Keratinocyte (primary cell): ENCODE data around the gene ARHGAP22. TPM values are rescaled to one million over a fixed set of nuclear protein-coding genes. Genes with fewer than 3 reads are reported as not detected.

Experiments used
- DNase-seq: peaks from one replicate; pipeline ENCODE4 v3.0.0-alpha.2; 2011; ENCODE audit warnings: low read depth, missing footprints, low spot score
- FAIRE-seq: peaks from 2 replicates; lab custom pipeline; 2011; peaks lifted over from hg19 to GRCh38; lab: Jason Lieb, UNC
- H2AFZ ChIP-seq: 2 replicates; pipeline ENCODE4 v1.6.0; 2012; ENCODE audit warnings: low read length, control low read depth, inconsistent platforms; ENCODE audit not compliant: control insufficient read depth
- H3K27ac ChIP-seq: 2 replicates; pipeline ENCODE4 v1.5.1; 2011; ENCODE audit warnings: low read length; ENCODE audit not compliant: control insufficient read depth, insufficient read depth
- H3K27me3 ChIP-seq: 3 replicates; pipeline ENCODE4 v1.6.0; 2011; ENCODE audit warnings: low read length; ENCODE audit not compliant: control insufficient read depth, insufficient read depth; ENCODE audit errors: extremely low read depth
- H3K36me3 ChIP-seq, 2 experiments: 2 replicates in 1 of 2; 3 replicates in 1 of 2; pipeline ENCODE4 v1.5.1; 2011; ENCODE audit warnings: low read length in 2 of 2, mild to moderate bottlenecking in 1 of 2; ENCODE audit not compliant: control insufficient read depth in 2 of 2, insufficient read depth in 2 of 2; ENCODE audit errors: extremely low read depth in 1 of 2
- H3K4me1 ChIP-seq: 3 replicates; pipeline ENCODE4 v1.5.1; 2011; ENCODE audit warnings: low read length; ENCODE audit not compliant: control insufficient read depth, insufficient read depth; ENCODE audit errors: extremely low read depth
- H3K4me2 ChIP-seq: 3 replicates; pipeline ENCODE4 v1.6.0; 2011; ENCODE audit warnings: low read depth, low read length; ENCODE audit not compliant: control insufficient read depth, insufficient read depth; ENCODE audit errors: extremely low read depth
- H3K4me3 ChIP-seq, 3 experiments: fragments of 200-600 bp in 1 of 3; sonication (generic) in 1 of 3; 2 replicates in 2 of 3; 3 replicates in 1 of 3; pipeline ENCODE4 v1.5.1; 2011 to 2016; ENCODE audit warnings: low read length in 3 of 3, mild to moderate bottlenecking in 3 of 3, control low read depth in 2 of 3, inconsistent platforms in 1 of 3, low read depth in 1 of 3, mixed read lengths in 1 of 3, mixed run types in 1 of 3, moderate library complexity in 1 of 3; ENCODE audit not compliant: control insufficient read depth in 2 of 3, insufficient read depth in 2 of 3; ENCODE audit errors: extremely low read depth in 1 of 3
- H3K79me2 ChIP-seq: 2 replicates; pipeline ENCODE4 v1.6.0; 2012; ENCODE audit warnings: low read length; ENCODE audit not compliant: control insufficient read depth, insufficient read depth
- H3K9ac ChIP-seq: 3 replicates; pipeline ENCODE4 v1.6.0; 2011; ENCODE audit warnings: low read length; ENCODE audit not compliant: control insufficient read depth, insufficient read depth; ENCODE audit errors: extremely low read depth
- H3K9me1 ChIP-seq: 3 replicates; pipeline ENCODE4 v1.6.0; 2011; ENCODE audit warnings: low read length; ENCODE audit not compliant: control insufficient read depth, insufficient read depth; ENCODE audit errors: extremely low read depth
- H3K9me3 ChIP-seq: 2 replicates; pipeline ENCODE4 v1.5.1; 2012; ENCODE audit warnings: low read depth, low read length; ENCODE audit not compliant: control insufficient read depth
- H4K20me1 ChIP-seq: 3 replicates; pipeline ENCODE4 v1.6.0; 2011; ENCODE audit warnings: low read length; ENCODE audit not compliant: control insufficient read depth, insufficient read depth; ENCODE audit errors: extremely low read depth
- CTCF ChIP-seq, 3 experiments: IDR thresholded peaks in 1 of 3; conservative IDR thresholded peaks in 1 of 3; optimal IDR thresholded peaks in 1 of 3; 2 replicates in 2 of 3; 3 replicates in 1 of 3; pipeline versions ENCODE3 to v1.5.1; 2011; ENCODE audit warnings: low read length in 3 of 3, mild to moderate bottlenecking in 3 of 3, moderate library complexity in 2 of 3, control low read depth in 1 of 3, inconsistent platforms in 1 of 3; ENCODE audit not compliant: insufficient read depth in 2 of 3; ENCODE audit errors: extremely low read depth in 1 of 3
- EZH2 ChIP-seq: IDR thresholded peaks from one replicate; pipeline ENCODE4 v1.6.1; 2012; ENCODE audit warnings: inconsistent platforms, mild to moderate bottlenecking, low read length, moderate library complexity
- dilution Hi-C: fragments of 300-500 bp; cut with MboI; formaldehyde crosslinking; loops from one replicate; pipeline ENCODE4 v1.7.0; 2020; ENCODE audit warnings: low sequenced_read_pairs; ENCODE audit not compliant: extremely low pct_ligation_motif_present
- polyA plus RNA-seq, 5 experiments: library from polyadenylated mRNA; depleted of rRNA in 3 of 5; stranded (reverse) in 3 of 5; stranded (forward) in 1 of 5; unstranded in 1 of 5; fragments of >200 nt; gene quantifications; 1 replicate in 1 of 5; 2 replicates in 3 of 5; 3 replicates in 1 of 5; pipeline versions ENCODE4 v1.2.1 to v1.2.3, GENCODE V29; 2011 to 2012; ENCODE audit warnings: missing spikeins in 2 of 5, low read depth in 1 of 5, low replicate concordance in 1 of 5

Gene ARHGAP22
- polyA plus RNA-seq, 1 donor (not counting 4 experiments of a cell fraction or from before 2014, with no cell fraction given): 4.9 TPM

- H3K4me2 ChIP-seq: no peak overlapping the region
- H3K9ac ChIP-seq: no peak overlapping the region
- no peaks in the 10 kb centered on the region for H3K79me2 ChIP-seq
- H3K36me3 ChIP-seq: no peaks in the 10 kb centered on the region
- no peaks in the 10 kb centered on the region for H3K9me1 ChIP-seq
- no peak for FAIRE-seq
- no peak overlapping the region for H3K27ac ChIP-seq
- no peak overlapping the region for H2AFZ ChIP-seq
- no peaks in the 10 kb centered on the region for H4K20me1 ChIP-seq
- H3K4me1 ChIP-seq: peaks cover 12% of the 10 kb centered on the region
- dilution Hi-C loops: no loop called here
- H3K9me3 ChIP-seq: no peaks in the 10 kb centered on the region
- no peak for DNase-seq
- H3K4me3 ChIP-seq: no peak overlapping the region
- no peak for TF ChIP-seq CTCF (optimal IDR thresholded peaks at IDR 0.05 in 1 of 3, IDR thresholded peaks at IDR 0.05 in 1 of 3, conservative IDR thresholded peaks at IDR 0.05 in 1 of 3; ENCODE audit: extremely low read depth in 1 of 3, insufficient read depth in 2 of 3, low read length in 3 of 3)
- no peak for TF ChIP-seq EZH2
- H3K27me3 ChIP-seq: no peaks in the 10 kb centered on the region
Observed at GRCh38 chr10:48501226-48501625, 103.6 kb downstream of the ARHGAP22 start.

GRCh38 chr10:48500771-48501170 is 104.1 kb downstream of the ARHGAP22 start:
- Histone ChIP-seq H3K4me1 (peaks cover 13% of the 10 kb centered on the region), H4K20me1 (no peaks in the 10 kb centered on the region), H3K9ac (no peak overlapping the region), H3K9me3 (no peaks in the 10 kb centered on the region), H3K4me3 (no peak overlapping the region), H3K4me2 (no peak overlapping the region), H3K36me3 (no peaks in the 10 kb centered on the region), H3K27me3 (no peaks in the 10 kb centered on the region), H3K27ac (no peak overlapping the region), H3K9me1 (no peaks in the 10 kb centered on the region), H3K79me2 (no peaks in the 10 kb centered on the region), H2AFZ (no peak overlapping the region)
- TF ChIP-seq EZH2 (no peak), CTCF (optimal IDR thresholded peaks at IDR 0.05 in 1 of 3, IDR thresholded peaks at IDR 0.05 in 1 of 3, conservative IDR thresholded peaks at IDR 0.05 in 1 of 3; ENCODE audit: extremely low read depth in 1 of 3, insufficient read depth in 2 of 3, low read length in 3 of 3) (no peak)
- FAIRE-seq (no peak), DNase-seq (no peak)
- dilution Hi-C loops: no loop called here
